Kidney (tissue), 14 donors: ENCODE data around the gene PSMA2. TPM values are rescaled to one million over a fixed set of nuclear protein-coding genes. Genes with fewer than 3 reads are reported as not detected.
A peak's percentile ranks its signal among the peaks of the same experiment; 100 is the strongest.

Source experiments
- DNase-seq, 5 donors: peaks; one replicate each; pipeline ENCODE4 v3.0.0-alpha.2; 2013 to 2020
- FAIRE-seq: peaks from 2 replicates; lab custom pipeline; 2012; peaks lifted over from hg19 to GRCh38; lab: Jason Lieb, UNC
- H3K27ac ChIP-seq, 2 donors: one replicate each; pipeline ENCODE4 v1.7.0; 2013; ENCODE audit warnings: low read depth in 2 of 2, low read length in 2 of 2, inconsistent platforms in 1 of 2
- H3K27me3 ChIP-seq: one replicate; pipeline ENCODE4 v1.7.1; 2013; ENCODE audit warnings: low read length, inconsistent platforms; ENCODE audit not compliant: control insufficient read depth, insufficient read depth
- H3K36me3 ChIP-seq, 3 donors: one replicate each; pipeline versions ENCODE4 v1.7.0 to v1.7.1; 2013; ENCODE audit warnings: low read length in 3 of 3, control low read depth in 1 of 3, inconsistent platforms in 1 of 3; ENCODE audit not compliant: insufficient read depth in 3 of 3, control insufficient read depth in 2 of 3
- H3K4me1 ChIP-seq, 3 donors: one replicate each; pipeline versions ENCODE4 v1.7.0 to v1.7.1; 2013; ENCODE audit warnings: low read length in 3 of 3, inconsistent platforms in 1 of 3, low read depth in 1 of 3; ENCODE audit not compliant: control insufficient read depth in 2 of 3, insufficient read depth in 2 of 3
- H3K4me3 ChIP-seq, 3 donors: one replicate each; pipeline versions ENCODE4 v1.7.0 to v1.8.1; 2013; ENCODE audit warnings: low read length in 3 of 3, control low read depth in 1 of 3, inconsistent platforms in 1 of 3
- H3K9ac ChIP-seq, 3 donors: one replicate each; pipeline versions ENCODE4 v1.7.0 to v1.7.1; 2013; ENCODE audit warnings: low read length in 3 of 3, control low read depth in 1 of 3, inconsistent platforms in 1 of 3
- H3K9me3 ChIP-seq, 3 donors: one replicate each; pipeline versions ENCODE4 v1.7.0 to v1.7.1; 2013; ENCODE audit warnings: low read length in 3 of 3, control low read depth in 1 of 3, inconsistent platforms in 1 of 3; ENCODE audit not compliant: control insufficient read depth in 2 of 3, insufficient read depth in 1 of 3
- intact Hi-C: fragments of 100-400 bp; cut with DNase I; formaldehyde crosslinking; loops from one replicate; pipeline ENCODE4 v1.11.1; 2022
- polyA plus RNA-seq: library from polyadenylated mRNA; stranded (reverse); fragments of 350-450 nt; fragmentation: Illumina TruSeq; extraction: RNeasy Lipid Tissue Mini Kit (QIAGEN cat#74804); gene quantifications from one replicate; pipeline ENCODE4 v1.2.3, GENCODE V29; 2014; ENCODE audit warnings: low read depth, low replicate concordance; ENCODE audit not compliant: insufficient read depth
- total RNA-seq: library from RNA; stranded (reverse); fragmentation: NEBNext Ultra II Directional; extraction: Animal tissue kit (Norgen Biotek cat#: 25700); gene quantifications from one replicate; pipeline ENCODE4 v1.2.1, GENCODE V29; 2021
- TF ChIP-seq, protein P1 (sequence below): IDR thresholded peaks from 3 replicates; pipeline ENCODE4 v1.5.1; 2012; ENCODE audit warnings: mild to moderate bottlenecking, moderate library complexity, borderline replicate concordance; ENCODE audit not compliant: insufficient read depth; ENCODE audit errors: extremely low read depth
- donor health status: control.
- donor health status: control.
- donor health status: control.
- donor health status: control.
- donor health status: control.
- donor health status: DM: yes; HTN: yes; CAD: no.
- donor health status: Normal renal cell carcinoma (clear cell type).

PSMA2 gene
- total and polyA plus RNA-seq, 2 donors from 2014 or later: 60.5 to 202 TPM

DNA sequence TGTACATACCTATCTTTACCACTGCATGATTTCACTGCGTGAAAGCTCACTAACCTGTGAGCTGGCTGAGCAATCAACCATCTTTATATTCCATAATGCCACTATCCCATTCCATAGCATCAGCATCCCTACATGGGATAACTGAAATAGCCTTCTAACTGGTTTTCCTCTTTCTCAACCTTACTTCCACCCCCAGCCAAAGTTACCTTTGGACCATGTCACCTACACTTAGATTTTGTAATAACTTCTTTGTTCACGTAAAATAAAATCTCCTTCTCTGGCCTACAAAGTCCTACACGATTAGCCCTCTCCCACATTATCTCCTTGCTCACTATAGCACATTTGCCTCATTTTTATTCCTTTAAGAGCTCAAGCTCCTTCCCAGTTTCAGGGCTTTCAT, 2.5 kb downstream of the PSMA2 start:
- FAIRE-seq (no peak), DNase-seq (no peak)
- Histone ChIP-seq H3K27ac (no peak overlapping the region), H3K9ac (no peak overlapping the region), H3K4me3 (peak overlapping the region in 1 of 3 donors; percentile 9), H3K4me1 (peaks cover 3 to 13% (median 5%) of the 10 kb centered on the region in 3 donors), H3K27me3 (no peaks in the 10 kb centered on the region), H3K9me3 (no peaks in the 10 kb centered on the region), H3K36me3 (peaks cover 6 to 20% (median 10%) of the 10 kb centered on the region in 3 donors)
- TF ChIP-seq, protein P1, sequence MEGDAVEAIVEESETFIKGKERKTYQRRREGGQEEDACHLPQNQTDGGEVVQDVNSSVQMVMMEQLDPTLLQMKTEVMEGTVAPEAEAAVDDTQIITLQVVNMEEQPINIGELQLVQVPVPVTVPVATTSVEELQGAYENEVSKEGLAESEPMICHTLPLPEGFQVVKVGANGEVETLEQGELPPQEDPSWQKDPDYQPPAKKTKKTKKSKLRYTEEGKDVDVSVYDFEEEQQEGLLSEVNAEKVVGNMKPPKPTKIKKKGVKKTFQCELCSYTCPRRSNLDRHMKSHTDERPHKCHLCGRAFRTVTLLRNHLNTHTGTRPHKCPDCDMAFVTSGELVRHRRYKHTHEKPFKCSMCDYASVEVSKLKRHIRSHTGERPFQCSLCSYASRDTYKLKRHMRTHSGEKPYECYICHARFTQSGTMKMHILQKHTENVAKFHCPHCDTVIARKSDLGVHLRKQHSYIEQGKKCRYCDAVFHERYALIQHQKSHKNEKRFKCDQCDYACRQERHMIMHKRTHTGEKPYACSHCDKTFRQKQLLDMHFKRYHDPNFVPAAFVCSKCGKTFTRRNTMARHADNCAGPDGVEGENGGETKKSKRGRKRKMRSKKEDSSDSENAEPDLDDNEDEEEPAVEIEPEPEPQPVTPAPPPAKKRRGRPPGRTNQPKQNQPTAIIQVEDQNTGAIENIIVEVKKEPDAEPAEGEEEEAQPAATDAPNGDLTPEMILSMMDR: no peak
- intact Hi-C loops: no loop called here

DNA sequence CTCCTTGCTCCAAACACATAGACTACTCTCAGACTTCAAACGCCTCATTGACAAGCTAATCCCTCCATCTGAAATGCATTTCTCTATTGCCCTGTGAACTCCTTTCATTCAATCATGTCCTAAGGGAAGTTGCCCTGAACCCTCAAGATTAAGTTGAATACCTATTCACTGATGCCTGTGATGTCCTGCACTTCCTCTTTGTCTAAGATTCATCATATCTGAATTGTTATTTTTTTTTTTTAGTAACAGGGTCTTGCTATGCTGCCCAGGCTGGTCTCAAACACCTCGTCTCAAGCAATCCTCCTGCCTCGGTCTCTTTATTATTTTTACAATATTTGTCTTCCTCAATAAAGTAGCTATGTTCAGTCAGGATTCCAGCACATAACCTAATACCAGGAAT, 3.2 kb downstream of the PSMA2 start:
- H3K9ac ChIP-seq: no peak overlapping the region
- no peak overlapping the region for H3K27ac ChIP-seq
- FAIRE-seq (no peak), DNase-seq (no peak)
- peaks cover 6 to 22% (median 11%) of the 10 kb centered on the region in 3 donors for H3K36me3 ChIP-seq
- no peaks in the 10 kb centered on the region for H3K9me3 ChIP-seq
- H3K4me3 ChIP-seq: no peak overlapping the region
- TF ChIP-seq, protein P1: no peak
- peaks cover 3 to 13% (median 4%) of the 10 kb centered on the region in 3 donors for H3K4me1 ChIP-seq
- H3K27me3 ChIP-seq: no peaks in the 10 kb centered on the region
- intact Hi-C loops: no loop called here

DNA sequence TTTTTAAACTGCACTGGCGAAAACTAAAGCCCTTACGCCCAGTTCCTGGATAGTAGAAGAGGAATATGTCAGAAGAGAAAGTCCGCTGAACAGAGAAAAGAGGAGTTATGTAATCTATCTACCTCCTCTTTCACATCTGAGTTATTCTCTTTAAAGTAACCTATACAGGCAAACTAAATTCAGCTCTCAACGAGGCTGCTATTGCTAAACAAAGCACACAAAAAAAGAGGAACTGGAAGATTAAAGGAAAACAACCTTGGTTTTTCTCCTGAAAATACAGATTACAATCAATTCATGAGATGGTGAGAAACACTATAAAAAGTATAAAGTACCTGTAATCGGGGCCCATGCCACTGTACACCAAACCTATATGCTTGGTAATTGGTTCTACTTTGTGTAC, 5.8 kb downstream of the PSMA2 start:
- no peak for FAIRE-seq
- no peak overlapping the region for H3K9ac ChIP-seq
- H3K9me3 ChIP-seq: no peaks in the 10 kb centered on the region
- TF ChIP-seq, protein P1: no peak
- intact Hi-C loops: no loop called here
- peaks cover 11 to 34% (median 20%) of the 10 kb centered on the region in 3 donors for H3K36me3 ChIP-seq
- no peak overlapping the region for H3K4me3 ChIP-seq
- peaks cover 0 to 6% (median 0%) of the 10 kb centered on the region in 3 donors for H3K4me1 ChIP-seq
- no peak for DNase-seq
- no peak overlapping the region for H3K27ac ChIP-seq
- no peaks in the 10 kb centered on the region for H3K27me3 ChIP-seq

DNA sequence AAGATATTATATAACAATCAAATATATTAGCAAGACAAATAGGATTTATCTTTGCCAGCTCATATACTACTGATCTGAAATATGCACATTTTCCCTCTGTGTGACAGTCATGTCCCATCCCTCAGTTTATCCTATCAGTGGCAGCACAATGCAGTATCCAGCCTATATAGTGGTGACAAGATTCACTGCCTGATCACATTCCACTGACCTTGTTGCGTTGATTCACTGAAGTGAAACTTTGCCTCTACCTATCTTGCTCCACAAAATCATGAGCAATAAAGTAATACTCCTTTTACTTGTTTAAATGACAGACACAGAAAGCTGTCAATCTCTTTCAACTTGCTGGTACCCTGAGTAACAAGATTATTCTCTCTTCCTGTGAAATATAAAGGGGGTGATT, 6.3 kb downstream of the PSMA2 start:
- H3K27ac ChIP-seq: no peak overlapping the region
- no peak for DNase-seq
- FAIRE-seq: no peak
- H3K36me3 ChIP-seq: peaks cover 16 to 38% (median 20%) of the 10 kb centered on the region in 3 donors
- no peak overlapping the region for H3K4me3 ChIP-seq
- no peaks in the 10 kb centered on the region for H3K9me3 ChIP-seq
- H3K4me1 ChIP-seq: peaks cover 0 to 6% (median 0%) of the 10 kb centered on the region in 3 donors
- H3K9ac ChIP-seq: no peak overlapping the region
- TF ChIP-seq, protein P1: no peak
- no peaks in the 10 kb centered on the region for H3K27me3 ChIP-seq
- intact Hi-C loops: no loop called here
